Left lung (tissue), 10 donors: Measurements from ENCODE around the gene TMEM132E. TPM values are rescaled to one million over a fixed set of nuclear protein-coding genes. Genes with fewer than 3 reads are reported as not detected.

Experiments
- ATAC-seq: fragments of 200-7000 bp; cut with Tn5 transposase; one replicate; pipeline ENCODE4 v1.9.1; 2020; ENCODE audit warnings: moderate library complexity
- DNase-seq, 4 donors: peaks; one replicate each; pipeline ENCODE4 v3.0.0-alpha.2; 2013 to 2020
- H3K27ac ChIP-seq, 2 donors: fragments of 200-600 bp; sonication (generic) in 1 of 2; one replicate each; pipeline versions ENCODE4 v1.5.0 to v1.8.0; 2020 to 2021
- H3K27me3 ChIP-seq, 2 donors: fragments of 200-600 bp; sonication (generic) in 1 of 2; one replicate each; pipeline versions ENCODE4 v1.5.0 to v1.8.0; 2020 to 2021
- H3K36me3 ChIP-seq, 2 donors: fragments of 200-600 bp; sonication (generic) in 1 of 2; one replicate each; pipeline versions ENCODE4 v1.5.0 to v1.8.0; 2020 to 2021
- H3K4me1 ChIP-seq, 2 donors: fragments of 200-600 bp; one replicate each; pipeline ENCODE4 v1.8.0; 2021
- H3K4me3 ChIP-seq, 2 donors: fragments of 200-600 bp; sonication (generic) in 1 of 2; one replicate each; pipeline versions ENCODE4 v1.5.0 to v1.8.0; 2020 to 2021; ENCODE audit warnings: mild to moderate bottlenecking in 1 of 2
- H3K9me3 ChIP-seq, 2 donors: fragments of 200-600 bp; sonication (generic) in 1 of 2; one replicate each; pipeline versions ENCODE4 v1.5.0 to v1.8.0; 2020 to 2021
- CTCF ChIP-seq, 2 donors: fragments of 200-600 bp; sonication (generic) in 1 of 2; IDR thresholded peaks; one replicate each; pipeline versions ENCODE4 v1.5.0 to v1.8.0; 2021; ENCODE audit warnings: antibody characterized with exemption in 2 of 2
- intact Hi-C, 2 donors: fragments of 100-400 bp; cut with DNase I; formaldehyde crosslinking; loops; one replicate each; pipeline versions ENCODE4 v1.11.2 to v1.14.2; 2022
- polyA plus RNA-seq, 6 donors: library from polyadenylated mRNA; unstranded; fragments of 120-200 nt; gene quantifications; one replicate each; pipeline ENCODE4 v1.2.1, GENCODE V29; 2013; ENCODE audit not compliant: insufficient read length in 6 of 6
- total RNA-seq, 2 donors: library from RNA; stranded (reverse); fragmentation: NEBNext Ultra II Directional; extraction: Animal tissue kit (Norgen Biotek cat#: 25700); gene quantifications; one replicate each; pipeline ENCODE4 v1.2.1, GENCODE V29; 2021
- donor health status: DM: no; HTN: yes; CAD: no.
- donor health status: DM: no; HTN: no; CAD: no.

TMEM132E gene
- total and polyA plus RNA-seq, 8 donors, result 0.08 to 0.32 (median 0.14) TPM

- Histone ChIP-seq H3K4me3 (no peak overlapping the region), H3K36me3 (no peaks in the 10 kb centered on the region), H3K27me3 (peaks cover 7 to 88% of the 10 kb centered on the region in 2 donors), H3K9me3 (no peaks in the 10 kb centered on the region), H3K4me1 (no peaks in the 10 kb centered on the region), H3K27ac (no peak overlapping the region)
- DNase-seq, result no peak
- TF ChIP-seq CTCF (IDR thresholded peaks at IDR 0.05), result no peak
- intact Hi-C loops, result loop anchor here in 1 of 2 donors (10.0 kb wide), 1 partner anchor 85 kb away; no protein-coding TSS in a partner anchor
- no peak for ATAC-seq
Measured at GRCh38 chr17:34619687-34620217, 40.4 kb downstream of the TMEM132E start.

GRCh38 chr17:34620458-34620857 is 41.1 kb downstream of the TMEM132E start:
- DNase-seq, result no peak

GRCh38 chr17:34622862-34623623 is 43.7 kb downstream of the TMEM132E start:
- intact Hi-C loops, result no loop called here
- no peaks in the 10 kb centered on the region for H3K9me3 ChIP-seq
- no peak for TF ChIP-seq CTCF (IDR thresholded peaks at IDR 0.05)
- H3K36me3 ChIP-seq, result no peaks in the 10 kb centered on the region
- H3K4me1 ChIP-seq, result peaks cover 0 to 4% of the 10 kb centered on the region in 2 donors
- H3K27ac ChIP-seq, result no peak overlapping the region
- DNase-seq, result no peak
- no peak overlapping the region for H3K4me3 ChIP-seq
- peaks cover 31 to 94% of the 10 kb centered on the region in 2 donors for H3K27me3 ChIP-seq
- ATAC-seq, result no peak

More at GRCh38 chr17:34620458-34620857, 41.1 kb downstream of the TMEM132E start:
- Histone ChIP-seq H3K27ac (no peak overlapping the region), H3K9me3 (no peaks in the 10 kb centered on the region), H3K4me3 (no peak overlapping the region), H3K27me3 (peaks cover 14 to 88% of the 10 kb centered on the region in 2 donors), H3K4me1 (no peaks in the 10 kb centered on the region), H3K36me3 (no peaks in the 10 kb centered on the region)
- no peak for TF ChIP-seq CTCF (IDR thresholded peaks at IDR 0.05)
- no peak for ATAC-seq
- intact Hi-C loops, result no loop called here

GRCh38 chr17:34623856-34624766 is 44.7 kb downstream of the TMEM132E start:
- intact Hi-C loops, result no loop called here
- ATAC-seq (no peak), DNase-seq (no peak)
- no peak for TF ChIP-seq CTCF (IDR thresholded peaks at IDR 0.05)
- Histone ChIP-seq H3K4me3 (no peak overlapping the region), H3K4me1 (peaks cover 0 to 4% of the 10 kb centered on the region in 2 donors), H3K27me3 (peaks cover 31 to 95% of the 10 kb centered on the region in 2 donors), H3K9me3 (no peaks in the 10 kb centered on the region), H3K36me3 (no peaks in the 10 kb centered on the region), H3K27ac (no peak overlapping the region)
